NCI-H510A treated with DMSO at 0.1 percent for 48 hours (cell line): ENCODE measurements around the gene GOLM1.
"Not testable (repeated sequence)": the region's sequence is repeated elsewhere in the genome, so short reads cannot be mapped to it uniquely, and the experiment has no call there.

Experiments
- DNase-seq: peaks from one replicate; lab custom pipeline; 2025; lab: John Stamatoyannopoulos, UW

Gene GOLM1

GRCh38 chr9:86082870-86083269 is 16.5 kb downstream of the GOLM1 start:
- no peak for DNase-seq

GRCh38 chr9:86079865-86080469 is 19.4 kb downstream of the GOLM1 start:
- no peak for DNase-seq

GRCh38 chr9:86079421-86079831 is 19.9 kb downstream of the GOLM1 start:
- DNase-seq: no peak

GRCh38 chr9:86078731-86079130 is 20.6 kb downstream of the GOLM1 start:
- no peak for DNase-seq

- DNase-seq: no peak
Observed at GRCh38 chr9:86077276-86077675, 22.1 kb downstream of the GOLM1 start.

- no peak for DNase-seq
Observed at GRCh38 chr9:86075132-86076109, 23.9 kb downstream of the GOLM1 start.

- DNase-seq: no peak
Observed at GRCh38 chr9:86073839-86074238, 25.5 kb downstream of the GOLM1 start.

- no peak for DNase-seq
Observed at GRCh38 chr9:86072394-86072877, 26.9 kb downstream of the GOLM1 start.

- DNase-seq: no peak
Observed at GRCh38 chr9:86069206-86069869, 30.0 kb downstream of the GOLM1 start.

- no peak for DNase-seq
Observed at GRCh38 chr9:86064220-86064619, 35.1 kb downstream of the GOLM1 start.

GRCh38 chr9:86062845-86063693 is 36.3 kb downstream of the GOLM1 start:
- no peak for DNase-seq

- no peak for DNase-seq
Observed at GRCh38 chr9:86061972-86062739, 37.2 kb downstream of the GOLM1 start.

GRCh38 chr9:86057491-86057890 is 41.9 kb downstream of the GOLM1 start:
- no peak for DNase-seq

- DNase-seq: no peak
Observed at GRCh38 chr9:86054695-86055094, 44.7 kb downstream of the GOLM1 start.

GRCh38 chr9:86052556-86053468 is 46.5 kb downstream of the GOLM1 start:
- DNase-seq: no peak

- not testable (repeated sequence) for DNase-seq
Observed at GRCh38 chr9:86048018-86048742, 51.2 kb downstream of the GOLM1 start.

- no peak for DNase-seq
Observed at GRCh38 chr9:86047361-86047760, 52.0 kb downstream of the GOLM1 start.

GRCh38 chr9:86046930-86047341 is 52.4 kb downstream of the GOLM1 start:
- DNase-seq: no peak

- DNase-seq: no peak
Observed at GRCh38 chr9:86046071-86046636, 53.2 kb downstream of the GOLM1 start.
